ENCODE data around the gene LRMDA. TPM values are rescaled to one million over a fixed set of nuclear protein-coding genes. Genes with fewer than 3 reads are reported as not detected.

The LRMDA gene
- total RNA-seq, 1 donor from 2014 or later = 17.3 TPM

DNA sequence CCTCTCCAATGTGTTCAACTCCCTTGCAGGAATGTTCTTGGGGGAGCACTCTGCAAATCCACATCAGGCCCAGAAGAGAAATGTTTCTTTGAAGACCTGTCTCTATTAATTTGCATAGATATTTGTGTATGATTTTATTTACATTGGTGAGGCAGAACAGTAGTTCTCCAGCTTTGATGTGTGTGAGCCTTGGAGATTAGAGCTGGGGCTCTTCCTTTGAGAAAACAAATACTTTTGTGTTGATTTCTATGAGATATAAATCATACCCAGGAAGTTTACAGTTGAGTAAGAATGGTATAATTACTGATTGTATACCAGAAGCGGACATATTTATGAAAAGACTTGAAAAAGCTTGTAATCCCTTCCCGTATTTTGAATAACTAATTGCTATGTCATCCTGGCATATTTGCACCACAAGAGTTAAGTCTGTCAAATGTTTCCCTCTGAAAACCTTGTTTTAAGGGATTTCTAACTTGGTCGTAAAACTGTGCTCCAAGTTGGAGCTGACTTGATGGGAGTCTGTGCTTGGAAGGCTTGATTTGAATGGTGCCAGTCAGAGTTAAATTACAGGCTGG is 468.5 kb downstream of the LRMDA start:
- DNase-seq (ENCODE audit: low read depth in 2 of 2) = no peak

GRCh38 chr10:75902816-75903215 is 471.4 kb downstream of the LRMDA start:
- no peak for DNase-seq (ENCODE audit: low read depth in 2 of 2)

GRCh38 chr10:75904499-75905283 is 473.3 kb downstream of the LRMDA start:
- no peak for DNase-seq (ENCODE audit: low read depth in 2 of 2)

DNA sequence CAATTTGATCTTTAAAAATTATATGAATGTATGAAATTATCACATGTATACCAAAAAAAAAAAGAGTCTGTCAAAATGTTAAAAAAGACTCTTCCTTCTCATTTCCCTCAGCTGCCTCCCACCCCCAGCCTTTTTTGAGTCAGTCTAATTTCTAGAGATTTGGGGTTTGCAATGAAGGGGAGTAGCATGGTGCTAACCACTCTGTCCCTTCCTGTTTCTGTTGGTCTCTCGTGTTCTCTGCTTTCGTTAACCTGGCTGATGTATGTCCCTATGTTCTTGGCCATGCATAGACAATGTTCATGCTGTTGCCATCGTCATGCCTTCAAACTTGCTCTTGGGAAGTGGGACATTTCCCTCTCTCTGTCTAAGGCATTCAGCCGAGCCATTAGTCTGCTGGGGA is 474.1 kb downstream of the LRMDA start:
- DNase-seq (ENCODE audit: low read depth in 2 of 2) = no peak

DNA sequence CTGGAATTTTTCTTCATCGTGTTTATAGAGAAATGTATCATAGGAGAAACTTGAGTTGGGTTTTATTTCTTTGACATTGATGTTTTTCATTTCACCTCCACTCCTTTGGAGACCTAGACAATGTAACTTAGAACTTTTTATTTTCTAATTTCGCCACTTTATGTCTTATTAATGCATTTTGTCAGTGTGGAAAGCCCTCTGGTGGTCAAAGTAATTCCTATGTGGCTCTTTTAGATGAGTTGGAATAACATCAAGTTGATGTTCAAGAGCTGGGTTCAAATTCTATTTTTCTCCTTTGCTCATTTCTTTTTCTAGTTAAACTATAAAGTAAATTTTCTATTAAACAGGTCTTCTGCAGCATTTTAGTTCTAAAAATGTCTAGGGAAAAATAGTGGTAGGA is 478.6 kb downstream of the LRMDA start:
- DNase-seq (ENCODE audit: low read depth in 2 of 2) = peak; percentile 40 to 69

GRCh38 chr10:75911426-75911825 is 480.0 kb downstream of the LRMDA start:
- no peak for DNase-seq (ENCODE audit: low read depth in 2 of 2)

- DNase-seq (ENCODE audit: low read depth in 2 of 2) = no peak
Measured at GRCh38 chr10:75916906-75917305, 485.5 kb downstream of the LRMDA start.

GRCh38 chr10:75919913-75920312 is 488.5 kb downstream of the LRMDA start:
- DNase-seq (ENCODE audit: low read depth in 2 of 2) = no peak

DNA sequence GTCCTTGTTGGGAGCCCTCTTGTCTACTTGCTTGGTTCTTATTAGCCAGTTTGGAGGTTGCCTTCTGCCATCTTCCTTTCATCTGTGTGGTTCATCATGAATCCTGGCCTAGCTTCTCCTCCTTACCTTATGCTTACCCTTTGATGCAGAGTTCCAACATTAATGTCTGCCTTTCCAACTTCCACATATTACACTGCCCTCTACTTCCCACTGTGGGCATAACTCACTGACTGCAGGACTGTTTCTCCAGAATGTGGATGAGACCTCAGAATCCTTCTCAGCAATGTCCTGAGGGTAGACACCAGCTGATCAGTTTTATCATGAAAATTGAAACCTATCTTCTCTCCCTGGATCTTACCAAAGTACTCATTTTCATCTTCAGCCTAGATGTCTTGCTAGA is 491.0 kb downstream of the LRMDA start:
- DNase-seq (ENCODE audit: low read depth in 2 of 2) = peak in 1 of 2 donors; percentile 3

- DNase-seq (ENCODE audit: low read depth in 2 of 2) = peak in 1 of 2 donors; percentile 15
Measured at GRCh38 chr10:75924309-75924902, 493.0 kb downstream of the LRMDA start.

- DNase-seq (ENCODE audit: low read depth in 2 of 2) = no peak
Measured at GRCh38 chr10:75925999-75926398, 494.6 kb downstream of the LRMDA start.

- peak in 1 of 2 donors; percentile 26 for DNase-seq (ENCODE audit: low read depth in 2 of 2)
Measured at GRCh38 chr10:75926763-75927162, 495.3 kb downstream of the LRMDA start.

DNA sequence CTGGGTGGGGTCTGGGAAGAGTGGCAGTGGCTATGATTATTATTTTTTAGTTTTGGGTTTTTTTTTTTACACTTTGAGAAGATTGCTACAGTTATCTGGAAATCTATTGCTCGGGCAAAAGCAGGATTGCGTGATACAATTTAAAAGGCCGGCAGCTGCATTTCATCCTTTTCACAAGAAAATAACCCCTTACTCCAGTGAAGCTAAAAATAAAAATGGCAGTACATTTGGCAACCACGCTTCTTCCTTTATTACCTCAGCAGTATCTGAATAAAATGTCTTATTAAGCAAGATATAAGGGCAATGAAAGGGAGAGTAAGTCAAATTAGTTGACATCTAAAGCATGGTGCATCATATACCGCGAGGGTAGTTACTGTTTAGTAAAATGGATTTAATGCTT is 496.8 kb downstream of the LRMDA start:
- DNase-seq (ENCODE audit: low read depth in 2 of 2) = no peak

DNA sequence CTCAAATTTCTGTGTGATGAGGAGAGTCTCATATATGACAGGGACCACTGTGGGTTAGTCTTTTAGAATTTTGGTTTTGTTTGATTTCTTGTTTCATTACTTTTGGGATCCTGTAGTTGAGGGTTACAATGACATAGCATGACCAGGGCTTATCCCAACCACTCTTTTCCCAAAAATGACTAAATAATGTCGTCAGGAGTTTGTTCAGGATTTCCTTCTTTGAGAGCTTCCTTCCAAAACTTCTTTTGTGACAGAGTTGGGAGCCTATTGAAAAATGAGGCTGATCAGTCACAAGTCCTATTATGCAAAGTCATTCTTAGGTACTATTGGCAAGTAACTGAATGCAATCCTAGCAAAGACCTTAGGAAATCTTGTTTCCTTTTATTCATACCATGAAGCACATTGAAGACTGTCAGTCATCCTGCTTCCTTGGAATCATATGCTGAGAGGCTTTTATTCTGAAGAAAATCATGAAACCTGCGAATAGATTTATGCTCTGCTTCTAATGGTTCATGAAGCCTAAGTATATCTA is 498.3 kb downstream of the LRMDA start:
- no peak for DNase-seq (ENCODE audit: low read depth in 2 of 2)

DNA sequence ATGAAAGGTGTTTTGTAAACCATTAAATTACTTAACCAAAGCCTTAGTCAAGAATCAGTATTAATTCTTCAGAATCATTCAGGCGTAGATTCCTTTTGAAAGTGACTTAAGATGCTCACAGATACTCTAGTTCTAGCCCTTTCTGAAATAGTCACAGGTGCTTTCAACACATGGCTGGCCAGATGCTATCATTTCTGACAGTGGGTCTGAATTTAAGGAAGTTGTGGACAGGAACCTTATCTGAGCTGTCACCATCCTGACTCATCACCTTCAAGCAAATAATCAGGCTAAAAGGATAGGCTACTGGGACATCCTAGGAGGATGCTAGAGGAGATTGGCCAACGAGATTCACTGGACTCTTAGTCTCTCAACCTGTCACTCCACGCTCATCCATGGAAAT is 501.5 kb downstream of the LRMDA start:
- DNase-seq (ENCODE audit: low read depth in 2 of 2) = no peak

DNA sequence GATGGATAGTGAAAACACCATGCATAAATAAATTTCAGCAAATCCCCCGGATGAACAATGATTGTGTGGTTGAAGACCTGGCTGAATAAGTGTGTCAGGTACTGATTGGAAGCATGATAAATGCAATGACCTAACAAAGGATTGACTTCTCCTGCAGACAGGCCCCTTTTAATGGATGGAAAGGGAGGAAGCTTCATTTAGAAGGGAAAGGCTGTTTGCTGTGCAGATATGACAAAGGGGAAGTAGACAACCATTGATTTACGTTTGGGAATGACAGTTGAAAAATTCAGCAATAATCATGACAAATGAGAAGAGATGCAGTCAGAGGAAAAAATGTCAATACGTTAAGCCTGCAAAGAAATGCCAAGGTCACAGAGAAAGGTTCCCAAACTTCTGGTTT is 503.8 kb downstream of the LRMDA start:
- DNase-seq (ENCODE audit: low read depth in 2 of 2) = peak in 1 of 2 donors; percentile 2

DNA sequence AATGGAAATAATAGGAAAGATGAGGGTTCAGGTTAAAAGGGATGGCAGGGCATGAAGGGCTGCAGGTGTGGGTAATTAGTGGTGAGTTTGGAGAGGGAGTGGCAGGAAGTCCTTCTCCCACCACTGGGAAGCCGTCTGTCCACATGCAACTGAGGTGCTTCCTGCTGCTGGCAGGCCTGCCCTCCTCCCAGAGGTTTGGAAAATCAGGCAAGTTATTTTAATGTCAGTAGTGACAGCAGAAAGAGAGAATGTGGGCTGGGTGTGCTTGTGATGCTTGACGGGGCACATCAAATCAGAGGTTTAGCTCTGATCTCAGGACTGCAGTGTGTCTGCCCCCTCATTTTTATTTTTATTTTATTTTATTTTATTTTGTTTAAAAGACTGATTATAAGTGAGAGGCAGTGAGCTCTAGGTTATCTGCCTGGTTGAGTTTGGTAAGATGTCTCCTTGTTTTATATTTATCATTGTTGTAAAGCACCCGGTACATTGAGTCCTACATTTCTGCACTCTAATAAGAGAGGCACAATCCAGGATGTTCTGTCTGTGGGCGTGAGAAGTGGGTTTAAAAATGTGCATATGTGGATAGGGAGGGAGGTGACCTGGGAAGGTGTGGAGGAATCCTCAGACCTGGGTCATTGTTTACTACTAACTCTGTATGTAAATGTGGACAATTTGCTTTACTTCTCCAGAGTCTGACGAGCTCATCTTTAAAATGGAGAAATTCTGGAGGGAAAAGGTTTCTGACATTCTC is 504.4 kb downstream of the LRMDA start:
- DNase-seq (ENCODE audit: low read depth in 2 of 2) = peak in 1 of 2 donors; percentile 1

- DNase-seq (ENCODE audit: low read depth in 2 of 2) = no peak
Measured at GRCh38 chr10:75936841-75937240, 505.4 kb downstream of the LRMDA start.

DNA sequence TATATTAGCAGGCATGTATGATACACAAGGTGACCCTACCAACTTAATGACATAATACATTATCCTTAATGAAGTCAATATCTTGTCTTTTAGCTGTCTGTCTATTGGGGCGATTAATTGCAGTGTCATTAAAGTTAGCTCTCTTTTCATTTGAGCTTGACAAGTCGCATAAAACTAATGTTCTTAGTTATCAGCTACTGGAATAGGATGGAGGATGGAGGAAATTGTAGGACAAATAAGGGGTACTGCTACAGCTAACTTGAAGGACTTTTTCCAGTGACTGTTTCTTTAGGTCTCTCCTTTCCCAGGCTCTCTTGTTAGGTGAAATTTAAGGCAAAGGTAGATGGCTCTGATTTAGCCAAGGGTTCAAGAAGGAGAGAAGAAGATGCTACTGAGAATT is 506.4 kb downstream of the LRMDA start:
- DNase-seq (ENCODE audit: low read depth in 2 of 2) = no peak

DNA sequence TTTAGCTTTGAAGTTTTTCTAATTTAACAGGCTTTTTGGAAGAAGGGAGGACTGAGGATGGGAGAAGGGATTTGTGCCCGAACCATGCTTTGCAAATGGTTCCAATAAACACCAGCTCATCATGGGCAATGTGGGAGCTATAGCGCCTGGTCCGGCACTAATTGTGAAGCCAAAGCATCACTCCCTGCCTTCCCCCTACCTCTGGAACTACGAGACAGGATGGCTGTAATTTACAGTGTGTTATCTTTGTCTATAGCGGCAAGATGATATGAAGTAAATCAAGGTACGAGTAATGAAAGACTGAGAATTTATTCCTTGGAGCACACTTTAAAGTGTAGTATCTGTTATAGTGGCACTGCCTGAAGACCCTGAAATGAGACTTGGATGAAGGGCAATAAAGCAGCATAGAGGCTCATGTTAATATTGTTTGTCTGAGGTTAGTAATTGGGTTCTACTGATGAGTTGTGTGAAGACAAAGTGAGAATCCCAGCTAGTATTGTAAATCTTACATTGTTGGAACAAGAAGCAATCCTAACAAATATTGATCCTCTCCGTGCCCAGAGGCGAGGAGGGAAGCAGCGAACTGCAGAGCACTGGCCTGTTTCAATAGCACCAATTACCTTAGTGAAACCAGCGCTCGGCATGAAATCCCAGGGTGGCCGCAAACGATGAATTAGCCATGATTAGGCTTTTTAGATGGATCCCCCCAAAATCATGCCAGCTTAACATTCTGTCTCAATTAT is 507.1 kb downstream of the LRMDA start:
- no peak for DNase-seq (ENCODE audit: low read depth in 2 of 2)

DNA sequence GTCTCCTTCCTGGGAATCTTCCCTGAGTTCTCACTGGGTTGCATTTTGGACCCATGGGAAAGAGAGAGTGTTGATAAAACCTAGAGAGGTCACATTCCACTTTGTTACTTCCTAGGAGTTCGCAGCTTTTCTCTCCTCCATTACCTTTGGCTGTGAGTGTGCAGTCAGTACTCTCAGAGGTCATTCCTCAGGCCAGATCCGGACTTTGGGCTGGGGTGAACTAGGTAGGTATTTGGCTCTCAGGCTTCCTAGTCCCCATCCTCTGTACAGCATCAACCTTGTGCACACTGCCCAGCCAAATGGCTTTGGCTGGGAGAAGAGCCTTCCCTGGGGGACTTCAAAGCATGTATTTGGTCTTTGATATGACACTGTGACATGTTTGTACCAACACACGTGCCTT is 508.1 kb downstream of the LRMDA start:
- DNase-seq (ENCODE audit: low read depth in 2 of 2) = no peak

Data from lung microvascular endothelial cell (primary cell).